Measurements from ENCODE around the gene DLD.

The DLD gene

DNA sequence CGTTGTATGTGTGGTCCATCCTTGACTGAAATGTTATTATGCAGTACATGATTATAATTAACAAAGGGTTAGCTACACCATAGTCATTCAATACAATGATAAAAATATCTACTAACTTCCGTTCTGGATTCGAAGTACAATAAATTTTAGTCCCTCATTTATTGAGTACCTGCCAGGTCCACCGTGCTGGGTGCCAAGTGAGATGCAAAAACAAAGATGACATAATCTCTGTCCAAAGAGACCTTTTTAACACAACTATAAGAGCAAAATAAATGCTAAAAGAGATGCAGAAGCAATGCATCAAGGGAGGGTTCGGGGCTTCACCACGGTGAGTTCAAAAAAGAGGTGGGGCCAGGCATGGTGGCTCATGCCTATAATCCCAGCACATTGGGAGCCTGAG, 78.9 kb downstream of the DLD start:
- no peak for DNase-seq (ENCODE audit: low read depth in 2 of 2)

All from stimulated activated CD4-positive, alpha-beta T cell treated with anti-CD3 and anti-CD28 coated beads, Interleukin-1b, Interleukin-23, amount 100 ng/mL, for 4 hours (primary cell).